ENCODE measurements around the gene KCTD14.

GRCh38 chr11:78040691-78041379 is 17.8 kb upstream of the KCTD14 start:
- TF ChIP-seq CTCF (conservative IDR thresholded peaks at IDR 0.05; ENCODE audit: low read depth, low read length), result no peak
- TF ChIP-seq RCOR1 (IDR thresholded peaks at IDR 0.05; ENCODE audit: insufficient replicate concordance, low read length), result no peak
- TF ChIP-seq MXI1 (IDR thresholded peaks at IDR 0.05; ENCODE audit: borderline replicate concordance, low read depth, low read length), result no peak
- no peak for TF ChIP-seq SMC3 (IDR thresholded peaks at IDR 0.05; ENCODE audit: low read depth, low read length)
